ENCODE results near the gene CDH13.

CDH13 gene

GRCh38 chr16:83098536-83098935 lies 471.8 kb downstream of the CDH13 start:
- no peak for TF ChIP-seq CTCF (IDR thresholded peaks at IDR 0.05)
- no peak overlapping the region for H3K4me3 ChIP-seq
- H3K36me3 ChIP-seq = no peaks in the 10 kb centered on the region
- no peaks in the 10 kb centered on the region for H3K27me3 ChIP-seq
- no peak overlapping the region for H3K27ac ChIP-seq
- no peaks in the 10 kb centered on the region for H3K4me1 ChIP-seq
- intact Hi-C loops (cut with DNase I; ENCODE audit: low total_unique reads) = no loop called here
- no peak for DNase-seq
- peaks cover 0 to 11% (median 10%) of the 10 kb centered on the region in 3 donors for H3K9me3 ChIP-seq

DNA sequence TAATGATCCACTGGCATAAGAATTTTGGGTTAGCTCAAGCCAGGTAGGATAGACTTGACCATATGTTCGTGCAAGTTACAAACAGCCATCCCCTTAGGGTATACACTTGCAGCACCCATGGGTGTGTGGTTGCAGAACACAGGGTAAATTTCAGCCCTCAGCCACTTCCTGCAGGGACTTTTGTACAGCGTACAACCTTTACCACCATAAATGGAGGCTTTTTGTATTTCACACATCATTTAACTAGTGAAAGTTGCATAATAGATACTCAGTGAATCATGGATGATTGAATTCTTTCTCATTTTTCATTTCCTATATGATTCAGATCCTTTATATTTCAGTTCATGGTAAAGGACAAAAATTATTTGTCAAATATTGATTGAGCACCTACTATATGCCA lies 473.9 kb downstream of the CDH13 start:
- no peak overlapping the region for H3K27ac ChIP-seq
- no peaks in the 10 kb centered on the region for H3K4me1 ChIP-seq
- TF ChIP-seq CTCF (IDR thresholded peaks at IDR 0.05) = no peak
- no peaks in the 10 kb centered on the region for H3K27me3 ChIP-seq
- DNase-seq = no peak
- intact Hi-C loops (cut with DNase I; ENCODE audit: low total_unique reads) = no loop called here
- H3K4me3 ChIP-seq = no peak overlapping the region
- H3K9me3 ChIP-seq = peaks cover 0 to 11% (median 10%) of the 10 kb centered on the region in 3 donors
- H3K36me3 ChIP-seq = no peaks in the 10 kb centered on the region

DNA sequence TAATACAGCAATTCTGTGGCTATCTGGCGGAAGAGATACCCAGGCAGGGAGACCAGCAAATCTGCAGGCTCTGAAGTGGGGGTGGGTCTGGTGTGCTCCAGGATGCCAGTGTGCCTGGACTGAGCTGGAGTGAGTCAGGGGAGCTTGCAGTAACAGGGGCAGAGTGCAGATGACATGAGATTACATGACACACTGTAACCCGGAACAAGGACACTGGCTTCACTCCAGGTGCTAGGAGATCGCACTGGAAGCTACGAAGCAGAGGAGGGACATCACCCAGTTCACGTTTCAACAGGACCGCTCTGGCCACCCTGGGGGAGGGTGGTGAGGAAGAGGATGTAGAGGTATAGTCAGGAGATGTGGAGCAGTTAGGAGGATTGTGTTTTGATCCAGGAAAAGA lies 475.6 kb downstream of the CDH13 start:
- Histone ChIP-seq H3K4me1 (no peaks in the 10 kb centered on the region), H3K4me3 (no peak overlapping the region), H3K27me3 (no peaks in the 10 kb centered on the region), H3K9me3 (peaks cover 0 to 11% (median 10%) of the 10 kb centered on the region in 3 donors), H3K27ac (no peak overlapping the region), H3K36me3 (no peaks in the 10 kb centered on the region)
- intact Hi-C loops (cut with DNase I; ENCODE audit: low total_unique reads) = no loop called here
- DNase-seq = no peak
- no peak for TF ChIP-seq CTCF (IDR thresholded peaks at IDR 0.05)

GRCh38 chr16:83105279-83106077 lies 478.7 kb downstream of the CDH13 start:
- no peak for TF ChIP-seq CTCF (IDR thresholded peaks at IDR 0.05)
- Histone ChIP-seq H3K27me3 (no peaks in the 10 kb centered on the region), H3K36me3 (no peaks in the 10 kb centered on the region), H3K4me3 (no peak overlapping the region), H3K9me3 (no peaks in the 10 kb centered on the region), H3K27ac (no peak overlapping the region), H3K4me1 (no peaks in the 10 kb centered on the region)
- no peak for DNase-seq
- intact Hi-C loops (cut with DNase I; ENCODE audit: low total_unique reads) = no loop called here

- Histone ChIP-seq H3K27ac (no peak overlapping the region), H3K9me3 (no peaks in the 10 kb centered on the region), H3K36me3 (no peaks in the 10 kb centered on the region), H3K27me3 (no peaks in the 10 kb centered on the region), H3K4me1 (no peaks in the 10 kb centered on the region), H3K4me3 (no peak overlapping the region)
- DNase-seq = no peak
- TF ChIP-seq CTCF (IDR thresholded peaks at IDR 0.05) = no peak
- intact Hi-C loops (cut with DNase I; ENCODE audit: low total_unique reads) = no loop called here
Observed at GRCh38 chr16:83109490-83110125, 482.8 kb downstream of the CDH13 start.

Data from tibial artery (tissue), 4 donors.